Ovary (tissue), 9 donors: Measurements from ENCODE around the gene CACNA1D. TPM values are rescaled to one million over a fixed set of nuclear protein-coding genes. Genes with fewer than 3 reads are reported as not detected.

Experiments used
- DNase-seq, 5 donors: peaks; one replicate each; pipeline ENCODE4 v3.0.0-alpha.2; 2019 to 2020
- H3K27ac ChIP-seq, 2 donors: fragments of 200-600 bp; one replicate each; pipeline versions ENCODE4 v1.5.1 to v1.8.0; 2019 to 2022
- H3K27me3 ChIP-seq: fragments of 200-600 bp; one replicate; pipeline ENCODE4 v1.8.0; 2022
- H3K36me3 ChIP-seq: fragments of 200-600 bp; sonication (generic); one replicate; pipeline ENCODE4 v1.5.1; 2019
- H3K4me1 ChIP-seq: one replicate; pipeline ENCODE4 v1.8.1; 2013; ENCODE audit warnings: mild to moderate bottlenecking, moderate library complexity; ENCODE audit not compliant: insufficient read depth
- H3K4me3 ChIP-seq: fragments of 200-600 bp; sonication (generic); one replicate; pipeline ENCODE4 v1.5.1; 2017
- H3K9me3 ChIP-seq, 2 donors: fragments of 200-600 bp in 1 of 2; sonication (generic) in 1 of 2; one replicate each; pipeline versions ENCODE4 v1.5.1 to v1.8.1; 2013 to 2019; ENCODE audit warnings: mild to moderate bottlenecking in 1 of 2, moderate library complexity in 1 of 2
- EP300 ChIP-seq: sonication (generic); formaldehyde crosslinking; IDR thresholded peaks from one replicate; pipeline ENCODE4 v1.6.1; 2017; ENCODE audit warnings: antibody characterized with exemption
- POLR2A ChIP-seq: fragments of 450-650 bp; IDR thresholded peaks from one replicate; pipeline ENCODE4 v1.6.1; 2017; ENCODE audit warnings: antibody characterized with exemption, mild to moderate bottlenecking, moderate library complexity
- WGBS, 3 donors: extraction: QIAGEN DNeasy Blood & Tissue Kit in 1 of 3; methylation state at CpG; one replicate each; pipeline versions ENCODE4 v1.1.5 to v1.1.7; 2013 to 2017; 5-methylcytosine and 5-hydroxymethylcytosine counted together
- intact Hi-C, 4 donors: fragments of 100-400 bp; cut with DNase I; formaldehyde crosslinking; loops; one replicate each; pipeline versions ENCODE4 v1.11.0 to v1.15.1; 2022 to 2023
- polyA plus RNA-seq, 2 donors: library from polyadenylated mRNA; stranded (reverse); fragments of 200-250 nt in 1 of 2; fragments of 350-450 nt in 1 of 2; fragmentation: Illumina TruSeq in 1 of 2; extraction: RNeasy Lipid Tissue Mini Kit (QIAGEN cat#74804) in 1 of 2; gene quantifications; one replicate each; pipeline ENCODE4 v1.2.3, GENCODE V29; 2013 to 2014
- total RNA-seq, 7 donors: library from RNA; depleted of rRNA in 2 of 7; stranded (reverse); fragments of >200 nt in 2 of 7; fragmentation: NEBNext Ultra II Directional in 3 of 7; extraction: Animal tissue kit (Norgen Biotek cat#: 25700) in 3 of 7; gene quantifications; one replicate each; pipeline versions ENCODE4 v1.1.0 to v1.2.4, GENCODE V29; 2016 to 2023
- TF ChIP-seq, protein P1 (sequence below), 3 donors: fragments of 450-650 bp in 2 of 3; fragments of 200-600 bp in 1 of 3; IDR thresholded peaks; one replicate each; pipeline versions ENCODE4 v1.5.1 to v1.8.0; 2016 to 2022; ENCODE audit warnings: antibody characterized with exemption in 3 of 3, mild to moderate bottlenecking in 1 of 3
- donor health status: DM: no; HTN: no; CAD: no; lungs with moderate emphysema.
- donor health status: DM: no; HTN: no; CAD: no.
- donor health status: Bipolar disorder and iron deficiency.
- donor health status: DM: yes; HTN: yes; CAD: no.
- donor health status: DM: no; HTN: no; CAD: no.
- donor health status: DM: yes; HTN: yes; CAD: no.

Gene CACNA1D
- total and polyA plus RNA-seq, 9 donors: 0.23 to 9.3 (median 5.1) TPM

DNA sequence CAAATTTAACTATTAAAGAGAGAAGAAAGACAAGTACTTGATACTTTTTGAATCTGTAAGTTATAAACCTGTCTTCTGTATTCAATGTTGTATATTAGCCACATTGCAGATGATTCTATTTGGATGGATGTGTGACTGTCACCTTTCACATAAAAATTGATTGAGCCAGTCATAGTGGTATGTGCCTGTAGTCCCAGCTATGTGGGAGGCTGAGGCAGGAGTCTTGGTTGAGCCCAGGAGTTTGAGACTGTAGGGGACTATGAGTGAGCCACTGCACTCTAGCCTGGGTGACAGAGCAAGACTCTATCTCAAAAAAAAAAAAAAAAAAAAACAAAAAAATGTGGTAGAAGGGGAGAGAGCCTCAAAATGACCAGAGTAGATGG, 12.3 kb downstream of the CACNA1D start:
- H3K9me3 ChIP-seq: no peaks in the 10 kb centered on the region
- TF ChIP-seq EP300 (no peak), POLR2A (no peak)
- TF ChIP-seq, protein P1, sequence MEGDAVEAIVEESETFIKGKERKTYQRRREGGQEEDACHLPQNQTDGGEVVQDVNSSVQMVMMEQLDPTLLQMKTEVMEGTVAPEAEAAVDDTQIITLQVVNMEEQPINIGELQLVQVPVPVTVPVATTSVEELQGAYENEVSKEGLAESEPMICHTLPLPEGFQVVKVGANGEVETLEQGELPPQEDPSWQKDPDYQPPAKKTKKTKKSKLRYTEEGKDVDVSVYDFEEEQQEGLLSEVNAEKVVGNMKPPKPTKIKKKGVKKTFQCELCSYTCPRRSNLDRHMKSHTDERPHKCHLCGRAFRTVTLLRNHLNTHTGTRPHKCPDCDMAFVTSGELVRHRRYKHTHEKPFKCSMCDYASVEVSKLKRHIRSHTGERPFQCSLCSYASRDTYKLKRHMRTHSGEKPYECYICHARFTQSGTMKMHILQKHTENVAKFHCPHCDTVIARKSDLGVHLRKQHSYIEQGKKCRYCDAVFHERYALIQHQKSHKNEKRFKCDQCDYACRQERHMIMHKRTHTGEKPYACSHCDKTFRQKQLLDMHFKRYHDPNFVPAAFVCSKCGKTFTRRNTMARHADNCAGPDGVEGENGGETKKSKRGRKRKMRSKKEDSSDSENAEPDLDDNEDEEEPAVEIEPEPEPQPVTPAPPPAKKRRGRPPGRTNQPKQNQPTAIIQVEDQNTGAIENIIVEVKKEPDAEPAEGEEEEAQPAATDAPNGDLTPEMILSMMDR (IDR thresholded peaks at IDR 0.05): no peak
- no peak overlapping the region for H3K27ac ChIP-seq
- intact Hi-C loops: no loop called here
- H3K4me3 ChIP-seq: no peak overlapping the region
- H3K27me3 ChIP-seq: no peaks in the 10 kb centered on the region
- no peaks in the 10 kb centered on the region for H3K36me3 ChIP-seq
- no peak for DNase-seq
- no peaks in the 10 kb centered on the region for H3K4me1 ChIP-seq

DNA sequence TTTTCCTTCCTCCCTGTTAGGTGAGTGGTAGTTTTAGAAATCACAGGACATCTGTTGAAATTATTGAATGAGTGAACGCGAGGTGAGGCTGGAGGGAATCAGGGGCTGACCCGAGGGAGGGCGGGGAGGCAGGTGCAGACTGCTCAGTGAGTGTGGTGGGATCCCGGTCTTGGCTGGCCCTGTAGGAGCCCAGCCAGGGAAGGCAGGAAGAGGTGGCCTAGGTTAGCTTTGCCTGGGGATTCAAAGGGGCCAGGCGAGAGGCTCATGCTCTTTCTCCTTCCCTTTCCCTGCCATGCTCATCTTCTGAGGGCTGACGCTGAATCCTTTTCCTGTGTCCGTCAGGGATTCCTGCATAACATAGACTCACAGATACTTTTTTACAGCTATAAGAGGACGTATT, 15.1 kb downstream of the CACNA1D start:
- Histone ChIP-seq H3K4me3 (no peak overlapping the region), H3K27me3 (no peaks in the 10 kb centered on the region), H3K9me3 (no peaks in the 10 kb centered on the region), H3K4me1 (no peaks in the 10 kb centered on the region), H3K36me3 (no peaks in the 10 kb centered on the region), H3K27ac (no peak overlapping the region)
- no peak for DNase-seq
- intact Hi-C loops: no loop called here
- TF ChIP-seq POLR2A: no peak
- TF ChIP-seq, protein P1 (IDR thresholded peaks at IDR 0.05): no peak
- no peak for TF ChIP-seq EP300
- WGBS, 3 donors: 76 to 86% (median 78%) methylated on average over 9 of the region's 9 CpGs

DNA sequence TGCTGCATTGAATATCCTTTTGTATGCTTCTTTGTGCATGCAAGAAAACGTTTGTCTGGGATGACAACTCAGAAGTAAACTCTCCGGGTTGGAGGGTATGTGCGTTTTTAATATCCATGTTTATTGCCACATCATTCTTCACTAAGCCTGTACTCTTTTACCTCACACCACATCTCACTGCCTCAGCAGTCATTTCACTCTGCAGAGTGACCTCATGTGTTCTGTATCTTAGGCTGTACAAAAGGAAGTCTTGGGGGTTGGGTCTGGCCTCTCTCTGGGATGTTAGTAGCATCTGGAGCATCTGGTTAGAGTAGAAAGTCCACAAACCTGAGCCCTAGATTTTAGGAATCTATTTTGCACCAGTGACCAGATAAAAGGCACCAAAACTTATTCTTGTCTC, 16.1 kb downstream of the CACNA1D start:
- DNase-seq: no peak
- H3K4me3 ChIP-seq: no peak overlapping the region
- no peaks in the 10 kb centered on the region for H3K4me1 ChIP-seq
- H3K27ac ChIP-seq: no peak overlapping the region
- TF ChIP-seq, protein P1 (IDR thresholded peaks at IDR 0.05): no peak
- TF ChIP-seq EP300 (no peak), POLR2A (no peak)
- H3K9me3 ChIP-seq: no peaks in the 10 kb centered on the region
- intact Hi-C loops: no loop called here
- H3K36me3 ChIP-seq: no peaks in the 10 kb centered on the region
- 71 to 80% (median 75%) methylated on average over 3 of the region's 3 CpGs for WGBS, 3 donors
- no peaks in the 10 kb centered on the region for H3K27me3 ChIP-seq

DNA sequence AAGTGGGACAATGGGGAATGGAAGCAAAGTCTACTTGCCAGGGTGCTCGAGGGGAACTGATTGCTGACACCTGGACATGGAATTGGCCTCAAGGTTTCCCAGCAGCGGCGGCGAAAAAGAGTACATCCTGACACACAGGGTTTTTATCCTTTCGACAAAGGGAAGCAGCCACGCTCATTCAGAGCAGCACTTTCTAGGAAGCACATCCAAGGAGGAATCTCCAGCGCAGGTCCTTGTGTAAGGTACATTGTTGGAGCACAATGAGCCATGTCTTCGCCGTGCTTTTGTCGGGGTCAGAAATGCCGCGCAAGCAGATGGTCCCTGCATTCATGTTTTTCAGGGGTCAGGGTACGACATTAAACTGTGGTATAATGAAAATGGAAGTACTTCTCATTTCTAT, 16.8 kb downstream of the CACNA1D start:
- TF ChIP-seq POLR2A (no peak), EP300 (no peak)
- TF ChIP-seq, protein P1 (IDR thresholded peaks at IDR 0.05): no peak
- Histone ChIP-seq H3K36me3 (no peaks in the 10 kb centered on the region), H3K4me3 (no peak overlapping the region), H3K27ac (no peak overlapping the region), H3K9me3 (no peaks in the 10 kb centered on the region), H3K27me3 (no peaks in the 10 kb centered on the region), H3K4me1 (no peaks in the 10 kb centered on the region)
- DNase-seq: no peak
- 88 to 89% (median 89%) methylated on average over 13 of the region's 13 CpGs for WGBS, 3 donors
- intact Hi-C loops: no loop called here
